ACHN (cell line): ENCODE results near the gene FKBP11.

Source experiments
- DNase-seq: peaks from one replicate; pipeline ENCODE4 v3.0.0-alpha.2; 2015
- in situ Hi-C: cut with HindIII; loops from 2 replicates; pipeline ENCODE4 v1.10.0; 2017; ENCODE audit warnings: low sequenced_read_pairs, low pct_ligation_motif_present, low pct_unique_long_range_greater_than_20kb

FKBP11 gene

DNA sequence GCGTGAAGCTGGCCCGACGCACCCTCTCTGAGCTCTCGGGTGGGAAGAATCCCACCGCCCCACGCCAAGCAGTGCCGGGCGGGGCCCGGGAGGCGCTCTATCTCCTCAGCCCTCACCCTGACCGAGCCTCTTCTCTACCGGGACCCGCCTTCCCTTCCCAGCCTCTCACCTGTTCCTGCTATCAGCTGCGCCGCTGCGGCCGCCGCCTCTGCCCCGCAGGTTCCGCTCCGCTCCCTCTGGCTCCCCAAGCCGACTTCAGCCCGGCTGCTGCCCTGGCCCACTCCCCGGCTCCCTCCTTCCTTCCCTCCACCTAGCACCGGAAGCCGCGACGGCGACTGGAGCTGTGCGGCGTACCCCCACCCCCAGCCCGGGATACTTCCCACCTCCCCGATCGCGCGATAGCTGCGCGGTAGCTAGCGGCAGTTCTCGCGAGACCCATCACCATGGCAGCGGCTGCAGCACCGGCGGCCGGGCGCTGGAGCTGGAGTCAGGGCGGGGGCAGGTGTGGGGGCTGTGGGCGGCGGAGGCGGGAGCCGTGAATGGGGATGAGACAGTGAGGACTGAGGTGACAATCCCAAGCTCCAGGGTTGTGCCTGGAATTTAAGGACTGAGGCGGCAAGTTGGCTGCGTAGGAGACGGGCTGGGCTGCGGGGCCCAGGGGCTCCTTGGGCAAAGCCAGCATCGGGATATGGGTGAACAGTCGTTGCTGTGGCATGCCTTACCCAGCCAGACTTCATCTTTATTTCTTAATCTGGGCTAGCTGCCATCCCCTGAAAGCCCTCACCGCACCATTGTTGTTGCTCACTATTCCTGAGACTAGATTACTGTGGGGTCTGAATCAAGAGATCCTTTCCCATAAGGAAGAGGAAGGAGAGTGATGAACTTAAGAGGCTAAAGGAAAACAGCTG, 32.1 kb upstream of the FKBP11 start, which contains the start of gene ARF3:
ARF3 (minus strand) TSS at position 347 of the 908 bp plus-strand sequence. CDS start 16,392 bp downstream, outside the sequence.
- DNase-seq, result peak; percentile 99
- in situ Hi-C loops, result no loop called here

DNA sequence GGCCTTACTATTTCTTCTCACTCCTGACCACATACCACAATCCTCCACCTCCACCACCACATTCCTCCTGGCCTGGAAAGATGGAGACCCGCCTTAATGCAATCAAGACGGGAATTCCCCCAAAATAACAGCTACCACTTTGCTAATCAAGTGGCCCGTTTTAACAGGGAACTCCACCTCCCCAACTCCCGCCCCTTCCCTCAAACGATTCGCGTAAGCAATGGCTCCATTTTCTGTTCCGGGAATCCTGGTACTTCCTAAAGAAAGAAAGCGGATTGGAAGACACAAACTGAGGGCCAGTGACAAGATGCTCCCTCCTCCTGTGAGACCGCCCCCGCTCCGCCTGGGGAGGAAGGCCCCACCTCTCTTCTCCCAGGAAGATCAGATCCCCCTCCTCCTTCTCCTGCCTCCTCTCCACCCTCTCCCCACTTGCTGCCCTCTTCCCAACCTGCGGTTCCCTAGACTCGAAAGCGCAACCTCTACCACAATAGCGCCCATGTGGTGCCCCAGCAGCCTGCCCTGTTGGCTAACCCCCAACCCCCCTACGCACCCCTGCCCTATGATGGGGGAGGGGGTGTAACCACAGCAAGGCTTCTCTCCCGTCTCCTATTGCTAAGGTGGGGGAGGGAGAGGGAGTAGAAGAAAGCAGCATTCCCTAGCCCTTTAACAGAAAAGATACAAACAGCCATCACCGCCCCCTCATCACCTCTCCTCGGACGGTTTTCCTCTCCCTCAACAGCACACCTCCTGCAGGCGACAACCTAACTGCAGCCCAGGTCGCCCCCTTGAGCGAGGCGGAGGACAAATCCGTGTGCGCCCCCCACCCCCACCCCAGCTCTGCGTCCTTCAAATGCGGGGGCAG, 31.2 kb upstream of the FKBP11 start:
- in situ Hi-C loops, result no loop called here

DNA sequence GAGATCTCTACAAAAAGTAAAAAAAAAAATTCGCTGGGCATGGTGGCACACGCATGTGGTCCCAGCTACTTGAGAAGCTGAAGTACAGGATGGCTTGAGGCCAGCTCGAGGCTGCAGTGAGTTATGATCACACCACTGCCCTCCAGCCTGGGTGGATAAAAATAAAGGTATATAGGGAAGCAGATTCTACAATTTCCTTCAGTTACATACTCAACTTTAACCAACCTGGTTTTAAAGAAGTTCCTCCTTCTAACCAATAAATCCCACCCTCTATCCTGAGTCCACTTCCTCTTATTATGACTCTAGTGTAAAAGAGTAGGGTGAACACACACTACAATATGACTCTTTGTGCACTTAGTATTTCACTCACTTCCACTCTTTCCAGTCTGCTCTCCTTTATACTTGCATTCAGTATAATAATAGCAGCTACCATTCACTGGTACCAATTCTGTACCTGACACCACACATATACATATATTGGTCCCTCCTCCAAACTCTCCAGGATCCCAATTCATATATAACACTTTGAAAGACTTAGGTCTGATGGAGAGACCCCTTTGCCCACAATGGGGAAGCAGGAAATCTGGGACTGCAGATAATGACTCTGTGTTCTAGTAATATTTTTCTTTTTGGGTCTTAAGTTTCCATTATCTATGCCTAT, 29.7 kb upstream of the FKBP11 start:
- in situ Hi-C loops, result no loop called here
- no peak for DNase-seq

More for the DNA sequence above, 31.2 kb upstream of the FKBP11 start:
- peak; percentile 100 for DNase-seq

DNA sequence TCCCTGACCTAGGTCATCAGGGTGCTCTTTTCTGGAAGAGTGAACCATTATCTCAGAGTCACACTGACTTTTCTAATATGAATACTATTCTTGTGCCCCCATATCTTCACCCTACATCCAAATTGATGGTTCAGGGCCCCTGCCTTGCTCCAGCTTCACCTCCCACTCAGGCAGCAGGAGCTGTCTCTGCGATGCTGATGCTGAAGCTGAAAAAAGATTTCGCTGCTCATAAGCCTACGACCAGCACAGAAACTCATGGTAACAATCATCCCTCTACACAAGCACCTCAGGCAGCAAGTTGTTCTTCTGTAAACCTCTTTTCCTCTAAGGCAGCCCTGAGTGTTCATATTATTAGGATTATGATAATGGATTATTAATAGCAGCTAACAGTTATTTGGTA, 28.8 kb upstream of the FKBP11 start:
- no peak for DNase-seq
- in situ Hi-C loops, result no loop called here

DNA sequence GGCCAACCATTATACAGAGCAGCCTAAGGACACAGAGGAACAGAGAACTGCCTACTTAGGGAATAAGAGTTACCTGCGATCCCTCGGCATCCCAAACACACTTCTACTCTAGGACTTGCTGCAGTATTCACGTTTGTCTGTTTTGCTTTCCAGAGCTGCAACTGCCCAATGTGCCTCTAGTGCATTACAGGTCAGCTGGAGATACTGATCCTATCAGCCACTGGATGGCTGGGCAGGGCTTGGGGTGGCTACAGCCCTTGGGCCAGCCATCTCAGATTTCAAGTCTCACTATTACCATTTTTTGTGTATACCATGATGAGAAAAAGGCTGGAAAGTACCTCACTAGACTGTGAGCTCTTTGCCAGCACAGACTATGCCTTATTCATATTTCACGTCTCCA, 27.4 kb upstream of the FKBP11 start:
- in situ Hi-C loops, result no loop called here
- DNase-seq, result no peak

DNA sequence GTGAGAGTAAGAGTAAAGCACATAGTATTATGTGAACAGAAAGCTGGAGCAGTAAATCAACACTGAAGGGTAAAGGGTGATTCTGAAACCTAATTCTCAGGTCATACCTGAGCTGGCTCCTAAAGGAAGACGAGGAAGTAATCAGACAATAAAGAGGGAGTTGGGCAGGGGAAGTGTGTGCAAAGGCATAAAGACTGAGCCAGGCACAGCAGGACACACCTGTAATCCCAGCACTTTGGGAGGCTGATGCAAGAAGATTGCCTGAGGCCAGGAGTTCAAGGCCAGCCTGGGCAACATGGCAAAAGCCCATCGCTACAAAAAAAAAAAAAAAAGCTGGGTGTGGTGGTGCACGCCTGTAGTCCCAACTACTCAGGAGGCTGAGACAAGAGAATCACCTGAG, 22.4 kb upstream of the FKBP11 start:
- in situ Hi-C loops, result no loop called here
- DNase-seq, result no peak

DNA sequence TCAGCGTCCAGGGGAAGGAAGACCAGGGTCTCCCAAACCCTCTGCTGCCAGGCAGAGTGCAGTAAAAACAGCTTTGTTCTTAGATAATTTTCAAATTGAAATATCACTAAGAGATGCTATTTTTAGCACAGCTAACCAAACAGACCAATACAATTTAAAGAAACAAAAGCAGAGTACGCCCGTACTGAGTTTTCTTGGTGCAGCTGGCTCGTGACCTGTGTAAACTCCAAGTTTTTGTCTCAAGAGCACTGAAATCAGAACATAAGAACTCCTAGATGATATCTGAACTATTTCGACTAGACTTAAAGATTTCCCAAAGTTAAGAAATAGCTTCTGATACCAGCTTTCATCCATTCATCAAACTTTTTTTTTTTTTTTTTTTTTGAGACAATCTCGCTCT, 21.7 kb upstream of the FKBP11 start:
- in situ Hi-C loops, result no loop called here

DNA sequence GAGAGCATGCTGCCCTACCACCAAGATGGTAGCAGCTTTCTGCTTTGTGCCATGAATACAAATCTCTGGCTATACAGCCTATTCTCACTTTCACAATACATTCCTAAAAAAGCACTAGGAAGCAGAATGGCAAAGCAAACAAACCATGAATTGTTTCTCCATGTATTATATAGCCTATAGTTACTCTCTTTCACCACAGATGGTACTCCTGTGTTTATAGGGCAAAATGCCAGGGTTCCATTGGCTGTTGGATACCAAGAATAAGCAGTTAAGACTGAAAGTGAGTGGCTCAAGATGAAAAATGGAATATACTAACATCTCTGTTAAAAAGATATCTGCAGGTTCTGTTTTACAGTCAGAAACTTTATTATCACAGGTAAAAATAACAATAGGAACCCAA, 20.9 kb upstream of the FKBP11 start:
- in situ Hi-C loops, result no loop called here
- no peak for DNase-seq

More for the DNA sequence above, 21.7 kb upstream of the FKBP11 start:
- no peak for DNase-seq

DNA sequence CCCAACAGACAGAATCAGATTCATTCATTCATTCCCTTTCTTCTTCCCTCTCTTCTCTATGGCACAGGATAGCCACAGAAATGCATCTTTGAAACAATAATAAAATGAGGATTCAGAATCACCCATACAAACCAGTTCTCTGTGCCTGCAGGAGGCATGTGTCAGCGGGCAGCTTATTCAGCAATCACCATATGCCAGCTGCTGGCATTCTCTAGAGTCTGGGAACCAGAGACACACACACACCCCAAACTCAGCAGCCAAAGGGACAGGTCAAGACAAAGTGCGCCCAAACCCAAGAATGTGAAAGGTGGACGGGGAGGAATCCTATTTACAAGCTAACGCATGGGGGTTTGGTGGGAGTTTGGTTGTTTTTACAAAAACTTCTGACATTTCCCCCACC, 17.9 kb upstream of the FKBP11 start:
- no peak for DNase-seq
- in situ Hi-C loops, result no loop called here

DNA sequence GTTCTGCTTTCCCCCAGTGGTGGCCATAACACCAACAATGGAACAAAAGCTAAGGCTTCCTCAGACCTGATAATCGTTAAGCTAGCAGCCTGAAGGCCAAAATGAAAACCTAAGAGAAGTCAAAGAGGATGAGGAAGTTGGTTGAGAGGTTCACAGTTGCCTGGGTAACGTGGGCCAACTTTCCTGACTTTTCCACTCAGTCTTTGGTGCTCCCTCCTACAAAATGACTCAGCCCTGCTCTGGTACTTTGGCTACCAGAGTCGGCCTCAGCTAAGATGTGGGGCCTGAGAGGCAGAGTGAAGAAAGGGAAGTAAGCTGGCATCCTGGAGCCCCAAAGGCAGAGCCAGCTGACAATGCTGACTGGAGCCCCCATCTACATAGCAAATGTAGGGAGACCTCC, 14.9 kb upstream of the FKBP11 start:
- in situ Hi-C loops, result no loop called here
- no peak for DNase-seq

DNA sequence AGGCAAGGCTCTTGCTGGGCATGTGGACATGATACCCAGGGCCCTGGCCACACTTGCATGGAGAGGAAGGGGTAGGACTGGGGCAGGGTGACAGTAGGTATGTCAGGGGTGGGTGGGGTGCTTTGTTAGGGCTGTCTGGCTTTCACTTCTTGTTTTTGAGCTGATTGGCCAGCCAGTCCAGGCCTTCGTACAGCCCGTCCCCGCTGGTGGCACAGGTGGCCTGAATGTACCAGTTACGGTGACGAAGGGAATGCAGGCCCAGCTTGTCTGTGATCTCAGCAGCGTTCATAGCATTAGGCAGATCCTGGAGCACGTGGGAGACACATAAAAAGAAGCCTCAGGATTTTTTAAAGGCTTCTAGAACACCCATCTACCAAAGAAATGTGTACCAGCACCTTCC, 13.5 kb upstream of the FKBP11 start:
- DNase-seq, result no peak
- in situ Hi-C loops, result no loop called here

DNA sequence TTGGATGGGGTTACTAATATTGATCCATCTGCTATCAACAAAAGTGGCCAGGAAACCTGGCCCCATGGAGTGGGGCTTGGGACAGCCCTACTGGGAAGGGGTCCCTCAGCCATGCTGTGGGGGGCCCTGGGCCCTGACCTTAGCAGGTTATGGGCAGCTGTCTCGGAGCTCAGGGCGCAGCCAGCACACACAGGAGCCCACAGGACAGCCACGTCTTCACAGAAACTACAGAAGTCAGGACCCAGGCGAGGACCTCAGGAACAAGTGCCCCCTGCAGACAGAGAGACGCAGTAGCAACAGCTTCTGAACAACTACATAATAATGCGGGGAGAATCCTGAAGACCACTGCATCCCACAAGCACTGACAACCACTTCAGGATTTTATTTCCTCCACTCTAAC, 11.9 kb upstream of the FKBP11 start:
- DNase-seq, result no peak
- in situ Hi-C loops, result no loop called here

DNA sequence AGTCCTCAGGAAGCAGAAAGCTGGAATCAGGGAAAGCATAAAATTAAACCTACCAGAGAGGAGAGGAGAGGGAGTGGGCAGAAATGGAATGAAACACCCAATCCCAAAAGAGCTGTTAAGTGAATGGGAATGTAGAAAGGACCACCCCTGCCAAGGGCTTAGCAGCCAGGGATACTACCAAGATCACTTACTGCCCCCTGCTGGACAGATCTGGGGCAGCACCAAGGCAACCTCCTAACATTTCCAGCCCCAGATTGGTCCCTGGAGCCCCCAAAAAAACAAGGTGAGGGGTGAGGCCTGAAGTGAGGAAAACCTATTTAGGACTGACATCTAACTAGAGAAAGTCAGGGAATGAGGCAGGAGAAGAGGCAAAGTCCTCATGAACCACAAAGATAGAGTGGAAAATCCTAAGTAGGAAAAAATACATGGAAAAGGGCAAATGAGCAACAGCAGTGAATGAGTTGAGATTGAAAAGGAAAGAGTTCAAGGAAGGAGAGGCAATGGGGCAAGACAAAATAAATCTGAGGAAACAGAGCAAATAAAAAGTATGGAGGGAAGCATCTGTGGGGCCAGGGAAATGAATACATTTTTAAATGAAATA, 11.2 kb upstream of the FKBP11 start:
- in situ Hi-C loops, result no loop called here
- DNase-seq, result peak; percentile 80

DNA sequence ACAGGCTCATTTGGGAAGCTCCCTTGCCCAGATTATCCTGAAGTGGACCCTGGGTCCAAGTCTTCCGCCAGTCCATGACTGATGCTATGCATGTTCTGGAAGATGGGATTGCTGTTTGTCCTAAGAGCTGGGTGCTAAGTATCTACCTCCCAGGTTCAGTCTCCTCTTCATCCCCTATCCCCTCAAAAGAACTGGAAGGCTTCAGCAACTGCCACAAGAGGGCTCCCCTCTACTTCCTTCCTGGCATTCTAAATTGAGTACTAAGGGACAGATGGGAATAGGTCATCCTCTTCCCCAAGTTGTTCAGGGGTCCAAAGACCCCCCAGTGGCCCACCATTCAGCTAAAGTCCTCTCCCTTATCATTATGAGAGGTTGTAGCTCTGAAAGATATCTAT, 9.0 kb upstream of the FKBP11 start:
- peak; percentile 31 for DNase-seq
- in situ Hi-C loops, result no loop called here

DNA sequence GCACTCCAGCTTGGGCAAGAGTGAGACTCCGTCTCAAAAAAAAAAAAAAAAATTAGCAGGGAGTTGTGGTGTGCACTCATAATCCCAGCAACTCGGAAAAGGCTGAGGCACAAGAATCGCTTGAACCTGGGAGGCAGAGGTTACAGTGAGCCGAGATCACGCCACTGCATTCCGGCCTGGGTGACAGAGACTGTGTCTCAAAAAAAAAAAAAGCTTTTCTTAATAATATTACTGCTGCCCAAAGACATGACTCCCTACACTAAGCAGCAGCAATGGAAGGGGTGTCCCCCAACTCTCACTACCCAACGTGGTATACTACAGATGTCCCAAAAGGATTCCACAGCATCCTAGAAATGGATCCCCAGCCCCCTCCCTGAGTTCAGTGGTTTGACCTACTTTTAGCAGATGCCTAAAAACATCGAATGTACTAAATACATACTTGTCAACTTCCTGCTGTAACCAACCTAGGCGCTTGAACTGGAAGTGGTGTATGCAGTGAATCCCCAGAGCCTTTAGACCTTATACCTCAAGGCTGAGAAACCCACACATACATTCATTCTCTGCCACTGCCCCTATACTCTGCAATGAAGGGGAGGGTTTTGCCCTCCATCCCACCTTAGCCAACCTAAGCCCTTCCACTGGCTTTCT, 8.5 kb upstream of the FKBP11 start:
- DNase-seq, result no peak
- in situ Hi-C loops, result no loop called here

DNA sequence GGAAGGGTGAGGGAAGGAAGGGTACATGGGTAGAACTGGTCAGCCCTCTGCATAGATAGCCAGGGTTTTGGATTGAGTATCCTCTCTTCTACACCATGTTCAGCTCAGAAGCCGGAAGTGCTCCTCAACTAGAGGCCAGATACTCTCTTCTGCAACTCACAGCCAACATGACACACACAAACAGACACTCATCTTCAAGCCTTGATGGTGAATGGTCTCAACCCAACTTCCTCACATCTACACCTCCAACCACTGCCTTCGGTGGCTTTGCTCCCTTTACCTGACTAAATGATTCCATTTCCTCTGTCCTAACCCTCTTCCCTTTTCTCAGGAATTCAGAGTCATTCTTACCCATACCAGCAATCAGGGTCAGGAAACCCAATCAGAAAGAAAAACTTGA, 7.6 kb upstream of the FKBP11 start:
- in situ Hi-C loops, result no loop called here
- no peak for DNase-seq

DNA sequence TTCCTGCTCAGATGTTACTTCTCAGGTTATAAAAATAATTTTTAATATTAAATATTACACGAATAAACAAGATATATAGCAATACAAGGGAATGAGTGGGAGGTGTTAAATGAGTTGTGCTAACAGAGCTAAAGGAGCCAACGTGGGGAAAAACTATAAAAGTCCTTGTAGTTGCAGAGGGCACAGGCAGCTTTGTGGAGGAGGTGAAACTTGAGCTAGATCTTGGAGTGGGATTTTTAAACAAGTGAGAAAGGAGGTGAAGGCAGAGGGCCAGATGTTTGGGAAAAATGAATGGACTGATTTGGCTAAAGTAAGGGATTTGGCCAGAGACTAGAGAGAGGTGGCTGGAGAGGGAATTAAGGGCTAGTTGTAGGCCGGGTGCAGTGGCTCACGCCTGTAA, 5.2 kb upstream of the FKBP11 start:
- DNase-seq, result no peak
- in situ Hi-C loops, result no loop called here

DNA sequence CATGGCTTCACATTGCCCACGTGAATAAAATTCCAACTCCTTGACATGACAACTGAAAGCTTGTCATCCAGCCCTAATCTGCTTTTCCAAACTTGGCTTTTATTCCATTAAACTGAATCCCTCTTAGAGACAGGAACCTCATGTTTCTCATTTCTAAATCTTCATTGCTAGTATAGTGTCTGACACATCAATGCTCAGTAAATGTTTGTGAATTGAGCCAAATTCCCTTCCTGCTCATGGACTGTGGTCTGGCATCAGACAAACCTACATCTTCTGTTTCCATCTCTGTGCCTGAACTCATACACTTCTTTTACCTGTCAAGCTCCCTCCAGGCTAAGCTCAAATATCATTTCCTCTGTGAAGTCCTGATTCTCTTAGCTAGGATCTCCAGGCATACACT, 4.3 kb upstream of the FKBP11 start:
- in situ Hi-C loops, result no loop called here
- no peak for DNase-seq
